Stimulated activated CD4-positive, alpha-beta T cell treated with anti-CD3 and anti-CD28 coated beads, TNF-alpha, amount 100 ng/mL, for 4 hours (primary cell): Measurements from ENCODE around the gene SEPTIN7.

ENCODE experiments used
- DNase-seq, 3 experiments: peaks; one replicate each; pipeline ENCODE4 v3.0.0-alpha.2; 2020; ENCODE audit warnings: low read depth in 3 of 3

Gene SEPTIN7

DNA sequence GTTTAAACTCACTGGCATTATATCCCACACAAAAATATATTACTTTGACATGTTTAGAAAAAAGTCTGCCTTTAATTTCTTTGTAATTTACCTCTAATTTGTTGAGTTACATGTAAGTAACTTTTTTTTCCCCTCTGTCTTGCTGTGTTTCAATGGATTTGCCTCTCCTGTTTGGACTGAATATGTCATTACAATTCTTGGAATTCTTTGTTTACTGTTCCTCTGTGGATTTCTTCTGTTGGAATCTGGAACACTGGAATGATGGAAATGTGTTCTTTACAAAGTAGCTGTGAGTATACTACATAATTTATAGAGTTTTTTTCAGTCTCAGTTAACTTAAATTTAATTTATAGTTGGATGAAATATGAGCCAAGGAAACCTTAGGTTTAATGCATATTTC is 30.4 kb downstream of the SEPTIN7 start:
- no peak for DNase-seq

DNA sequence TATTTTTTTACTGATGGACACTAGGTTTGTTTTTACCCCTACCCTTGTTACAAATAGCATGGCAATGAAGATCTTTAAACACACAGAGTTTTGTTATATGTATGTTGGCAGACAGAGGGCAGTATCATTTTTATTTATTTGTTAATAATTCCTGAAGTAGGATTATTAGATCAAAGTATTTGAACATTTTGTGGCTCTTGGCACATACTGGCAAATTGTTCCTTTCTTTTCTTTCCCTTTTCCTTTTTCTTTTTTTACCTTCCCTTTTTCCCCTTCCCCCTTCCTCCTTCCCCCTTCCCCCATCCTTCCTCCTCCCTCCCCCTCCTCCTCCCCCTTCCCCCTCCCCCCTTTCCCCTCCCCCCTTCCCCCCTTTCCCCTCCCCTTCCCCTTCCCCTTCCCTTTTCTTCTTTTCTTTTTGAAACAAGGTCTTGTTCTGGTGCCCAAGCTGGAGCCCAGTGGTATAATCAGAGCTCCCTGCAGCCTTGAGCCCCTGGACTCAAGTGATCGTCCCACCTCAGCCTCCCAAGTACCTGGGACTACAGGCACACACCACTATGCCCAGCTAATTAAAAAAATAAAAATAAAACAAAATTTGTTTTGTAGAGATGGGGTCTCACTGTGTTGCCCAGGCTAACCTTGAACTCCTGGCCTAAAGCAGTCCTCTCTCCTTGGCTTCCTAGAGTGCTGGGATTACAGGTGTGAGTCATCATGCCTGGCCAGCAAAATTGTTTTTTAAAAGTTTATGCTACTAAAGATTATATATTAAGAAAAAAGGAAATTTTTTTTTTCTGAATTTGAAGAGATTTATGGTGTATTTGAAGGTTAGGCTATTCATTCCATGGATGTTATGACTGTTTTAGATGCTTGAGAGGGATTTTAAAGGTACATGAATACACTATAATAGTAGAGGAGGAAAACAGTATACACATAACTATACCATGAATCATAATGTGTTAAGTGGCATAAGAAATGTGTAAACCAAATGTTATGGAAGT is 39.3 kb downstream of the SEPTIN7 start:
- DNase-seq, result no peak

GRCh38 chr7:35846816-35847412 is 46.1 kb downstream of the SEPTIN7 start:
- no peak for DNase-seq

- DNase-seq, result no peak
Observed at GRCh38 chr7:35848725-35849124, 47.9 kb downstream of the SEPTIN7 start.

- no peak for DNase-seq
Observed at GRCh38 chr7:35849158-35849831, 48.4 kb downstream of the SEPTIN7 start.

DNA sequence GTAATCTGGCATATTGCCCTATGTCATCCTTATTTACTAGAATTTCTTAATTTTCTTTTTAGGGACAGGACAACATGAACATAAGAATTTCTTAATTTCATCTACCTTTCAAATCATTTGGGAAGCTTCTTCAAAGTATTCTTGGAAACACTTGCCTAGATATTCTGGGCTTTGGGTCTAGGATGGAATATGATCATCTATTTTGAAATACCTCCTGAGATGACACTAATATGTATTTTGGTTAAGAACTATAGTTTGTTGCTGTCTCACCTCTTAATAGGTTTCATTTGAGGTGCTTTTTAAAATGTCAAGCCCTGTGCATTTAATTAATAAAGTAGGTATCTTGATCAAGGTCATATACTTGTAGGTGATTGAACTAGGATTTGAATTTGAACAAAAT is 49.1 kb downstream of the SEPTIN7 start:
- no peak for DNase-seq
